Suppressor macrophage (primary cell): ENCODE results near the gene SLC39A5.

ENCODE experiments used
- DNase-seq, 4 experiments: peaks; one replicate each; pipeline ENCODE4 v3.0.0-alpha.2; 2020 to 2022

The SLC39A5 gene

GRCh38 chr12:56213878-56214277 lies 16.0 kb upstream of the SLC39A5 start:
- no peak for DNase-seq

GRCh38 chr12:56216461-56216860 lies 13.4 kb upstream of the SLC39A5 start:
- DNase-seq: no peak

GRCh38 chr12:56219840-56220239 lies 10.0 kb upstream of the SLC39A5 start:
- no peak for DNase-seq

GRCh38 chr12:56220611-56221231 lies 9.1 kb upstream of the SLC39A5 start:
- DNase-seq: peak; percentile 54 to 86 (median 80)

- DNase-seq: peak in 2 of 4 experiments; percentile 8 to 28
These were observed 8.6 kb upstream of the SLC39A5 start for GRCh38 chr12:56221232-56221756.

- peak; percentile 97 to 99 (median 98) for DNase-seq
These were observed 7.9 kb upstream of the SLC39A5 start, which contains the start of gene RNF41 for GRCh38 chr12:56221757-56222530. Gene RNF41, minus strand, starts transcription at chr12:56221922. Its CDS starts 7,875 bp downstream, at chr12:56214047.

GRCh38 chr12:56222531-56222895 lies 7.3 kb upstream of the SLC39A5 start:
- DNase-seq: peak in 1 of 4 experiments; percentile 56

GRCh38 chr12:56223571-56224101 lies 6.2 kb upstream of the SLC39A5 start:
- no peak for DNase-seq

- DNase-seq: peak; percentile 98 to 99 (median 98)
These were observed 5.6 kb upstream of the SLC39A5 start, which contains the start of gene NABP2 for GRCh38 chr12:56224102-56224701. Gene NABP2, plus strand, starts transcription at chr12:56224342. Its CDS starts 515 bp downstream, at chr12:56224857.

GRCh38 chr12:56224954-56225353 lies 4.9 kb upstream of the SLC39A5 start:
- DNase-seq: no peak

- DNase-seq: no peak
These were observed 769 bp upstream of the SLC39A5 start for GRCh38 chr12:56229082-56229481.

GRCh38 chr12:56230432-56231183 lies 757 bp downstream of the SLC39A5 start:
- DNase-seq: no peak

GRCh38 chr12:56231184-56231582 lies 1.3 kb downstream of the SLC39A5 start:
- DNase-seq: no peak

GRCh38 chr12:56234746-56235436 lies 5.0 kb downstream of the SLC39A5 start:
- no peak for DNase-seq

- no peak for DNase-seq
These were observed 6.2 kb downstream of the SLC39A5 start for GRCh38 chr12:56236091-56236490.

- DNase-seq: no peak
These were observed 7.1 kb downstream of the SLC39A5 start for GRCh38 chr12:56236985-56237384.

- no peak for DNase-seq
These were observed 7.7 kb downstream of the SLC39A5 start for GRCh38 chr12:56237552-56237951.

- DNase-seq: no peak
These were observed 11.8 kb downstream of the SLC39A5 start for GRCh38 chr12:56241424-56242303.

GRCh38 chr12:56242986-56243385 lies 13.1 kb downstream of the SLC39A5 start:
- DNase-seq: no peak

GRCh38 chr12:56243731-56244181 lies 13.9 kb downstream of the SLC39A5 start:
- DNase-seq: no peak
